HUES64 (cell line): ENCODE data around the gene MRPL32.
A peak's percentile ranks its signal among the peaks of the same experiment; 100 is the strongest.

Experiments
- H3K27ac ChIP-seq: 2 replicates; pipeline ENCODE4 v1.7.0; 2013; ENCODE audit warnings: low read depth, low read length, inconsistent platforms
- H3K27me3 ChIP-seq: 2 replicates; pipeline ENCODE4 v1.6.1; 2013; ENCODE audit warnings: mild to moderate bottlenecking, low read length; ENCODE audit not compliant: insufficient read depth
- H3K36me3 ChIP-seq: 2 replicates; pipeline ENCODE4 v1.6.1; 2013; ENCODE audit warnings: mild to moderate bottlenecking, low read length; ENCODE audit not compliant: insufficient read depth
- H3K4me1 ChIP-seq: 2 replicates; pipeline ENCODE4 v1.6.1; 2013; ENCODE audit warnings: mild to moderate bottlenecking, low read length, moderate library complexity; ENCODE audit not compliant: insufficient read depth
- H3K4me3 ChIP-seq: 2 replicates; pipeline ENCODE4 v1.5.1; 2013; ENCODE audit warnings: mild to moderate bottlenecking, low read length, moderate library complexity
- H3K9ac ChIP-seq: 2 replicates; pipeline ENCODE4 v1.6.1; 2013; ENCODE audit warnings: mild to moderate bottlenecking, low read depth, low read length
- H3K9me3 ChIP-seq: 2 replicates; pipeline ENCODE4 v1.6.1; 2013; ENCODE audit warnings: low read depth, low read length; ENCODE audit not compliant: insufficient read depth
- WGBS: fragments of 150-250, 120-280 bp; methylation state at CpG from one replicate; pipeline ENCODE4 v1.1.7; 2013; ENCODE audit warnings: missing lambda C conversion rate; 5-methylcytosine and 5-hydroxymethylcytosine counted together

The MRPL32 gene

DNA sequence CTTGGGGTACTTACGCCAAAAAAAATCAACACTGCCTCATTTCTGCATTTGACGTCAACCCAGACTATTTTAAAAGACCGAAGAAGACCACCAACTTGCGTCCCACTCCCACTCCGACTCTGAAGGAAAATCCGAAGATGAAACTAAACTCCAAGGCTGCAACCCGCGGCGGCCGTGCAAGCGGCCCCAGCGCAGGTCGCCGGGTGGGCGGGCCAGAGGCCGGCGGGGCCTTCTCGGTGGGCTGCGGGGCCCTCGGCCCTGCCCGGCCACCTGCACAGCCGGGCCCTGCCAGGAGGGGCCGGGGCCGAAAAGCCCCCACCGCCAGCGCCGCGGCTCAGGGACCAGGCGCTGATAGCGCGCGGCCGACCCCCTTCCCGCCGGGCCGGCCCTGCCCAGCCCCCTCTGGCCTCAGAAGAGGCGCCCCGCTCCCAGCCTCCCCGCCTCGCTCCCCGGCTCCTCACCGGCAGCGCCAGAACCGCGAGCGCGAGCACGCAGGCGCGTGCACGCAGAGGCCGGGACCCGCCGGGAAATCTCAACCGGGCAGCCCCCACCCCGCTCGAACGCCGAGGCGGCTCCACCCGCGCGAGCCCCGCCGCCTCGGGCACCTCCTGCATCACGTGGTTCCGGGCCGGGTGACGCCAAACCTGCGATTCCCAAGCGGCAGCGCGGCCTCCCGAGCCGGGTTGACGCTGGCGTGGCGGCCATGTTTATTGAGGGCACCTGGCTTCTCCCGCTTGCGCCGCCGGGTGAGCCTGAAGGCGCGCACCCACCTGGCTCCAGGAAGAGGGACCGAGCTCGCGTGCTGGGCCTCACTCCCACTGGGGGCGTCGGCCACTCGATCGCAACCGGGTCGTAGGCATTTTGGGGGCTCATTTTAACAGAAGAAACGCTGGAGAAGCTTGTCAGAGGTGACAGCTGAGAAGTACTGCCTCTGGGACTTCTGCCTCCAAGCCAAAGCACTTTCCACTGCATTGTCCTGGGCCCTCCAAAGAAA, 20.4 kb upstream of the MRPL32 start, which contains the start of gene C7orf25:
TSS of gene C7orf25 (minus strand) at position 617 of the 994 bp plus-strand sequence. CDS start 1,170 bp downstream, outside the sequence.
- Histone ChIP-seq H3K9ac (peak within 1 kb of the TSS; percentile 87), H3K36me3 (peaks cover 32% of the 10 kb centered on the region), H3K27me3 (no peaks in the 10 kb centered on the region), H3K4me1 (peaks cover 25% of the 10 kb centered on the region), H3K9me3 (no peaks in the 10 kb centered on the region), H3K27ac (peak within 1 kb of the TSS; percentile 86), H3K4me3 (peak within 1 kb of the TSS; percentile 90)
- under 1% methylated on average over 95 of the region's 95 CpGs for WGBS

DNA sequence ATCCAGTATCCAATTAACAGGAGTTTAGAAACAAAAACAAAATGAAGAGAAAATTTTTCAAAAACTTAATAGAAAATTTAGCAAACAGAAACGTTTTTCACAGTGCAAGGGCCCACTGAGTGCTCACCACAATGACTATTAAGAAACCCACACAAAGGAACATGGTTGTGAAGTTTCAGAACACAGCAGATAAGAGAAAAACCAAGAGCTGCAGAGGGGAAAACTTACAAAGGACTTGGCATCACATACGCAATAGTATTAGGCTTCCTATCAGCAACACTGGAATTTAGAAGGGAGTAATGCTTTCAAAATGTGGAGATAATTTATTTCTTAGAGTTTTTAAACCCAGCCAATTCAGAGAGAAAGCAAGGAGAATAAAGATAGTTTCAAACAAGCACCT, 18.6 kb upstream of the MRPL32 start:
- 90% methylated on average over 2 of the region's 2 CpGs for WGBS
- Histone ChIP-seq H3K36me3 (peaks cover 50% of the 10 kb centered on the region), H3K4me3 (no peak overlapping the region), H3K9me3 (no peaks in the 10 kb centered on the region), H3K27ac (no peak overlapping the region), H3K4me1 (peaks cover 25% of the 10 kb centered on the region), H3K27me3 (no peaks in the 10 kb centered on the region), H3K9ac (no peak overlapping the region)

DNA sequence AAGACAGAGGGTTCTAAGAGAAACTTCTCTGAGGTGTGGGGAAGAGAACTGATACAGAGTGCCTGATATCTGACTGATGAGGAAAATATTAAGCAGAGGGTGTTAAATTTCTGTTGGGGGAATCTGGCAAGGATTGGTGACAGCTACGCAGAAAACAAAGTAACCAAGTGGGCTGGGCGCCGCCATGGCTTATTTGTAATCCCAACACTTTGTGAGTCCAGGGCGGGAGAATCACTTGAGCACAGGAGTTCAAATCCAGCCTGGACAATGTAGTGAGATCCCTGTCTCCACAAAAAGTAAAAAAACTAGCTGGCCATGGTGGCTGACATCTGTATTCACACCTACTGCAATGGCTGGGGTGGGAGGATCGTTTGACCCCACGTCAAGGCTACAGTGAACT, 18.2 kb upstream of the MRPL32 start:
- H3K27ac ChIP-seq = no peak overlapping the region
- no peaks in the 10 kb centered on the region for H3K9me3 ChIP-seq
- H3K27me3 ChIP-seq = no peaks in the 10 kb centered on the region
- peaks cover 25% of the 10 kb centered on the region for H3K4me1 ChIP-seq
- no peak overlapping the region for H3K4me3 ChIP-seq
- no peak overlapping the region for H3K9ac ChIP-seq
- 79% methylated on average over 6 of the region's 6 CpGs for WGBS
- peaks cover 52% of the 10 kb centered on the region for H3K36me3 ChIP-seq

DNA sequence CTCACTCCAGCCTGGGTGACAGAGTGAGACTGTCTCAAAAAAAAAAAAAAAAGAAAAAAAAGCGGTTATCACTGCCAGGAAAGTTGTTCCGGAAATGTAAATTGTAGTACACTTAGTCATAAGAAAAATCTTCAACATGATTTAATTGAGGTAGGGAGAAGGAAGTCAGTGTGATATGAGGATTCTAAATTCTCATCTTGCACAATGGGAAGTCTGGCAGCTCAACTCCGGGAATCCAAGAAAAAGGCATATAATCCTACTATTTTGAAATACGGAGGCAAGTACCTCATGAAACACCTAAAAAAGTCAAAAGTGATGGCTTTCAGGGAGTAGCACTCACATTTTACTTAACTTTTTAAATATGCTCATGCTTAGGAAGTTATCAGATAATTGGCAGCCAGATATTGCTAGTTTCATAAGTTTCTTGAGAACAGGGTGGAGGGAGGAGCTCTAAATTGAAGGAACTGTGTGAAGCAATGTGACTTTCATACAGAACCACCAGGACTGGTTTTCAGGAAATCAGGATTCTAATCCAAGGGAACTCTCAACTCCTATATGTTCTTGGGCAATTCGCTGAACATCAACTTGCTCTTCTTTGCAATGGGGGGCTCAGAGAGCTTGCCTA, 17.6 kb upstream of the MRPL32 start:
- WGBS = 70% methylated on average over 4 of the region's 5 CpGs
- H3K27ac ChIP-seq = no peak overlapping the region
- H3K4me1 ChIP-seq = peaks cover 25% of the 10 kb centered on the region
- H3K36me3 ChIP-seq = peaks cover 58% of the 10 kb centered on the region
- no peaks in the 10 kb centered on the region for H3K27me3 ChIP-seq
- H3K9me3 ChIP-seq = no peaks in the 10 kb centered on the region
- H3K9ac ChIP-seq = no peak overlapping the region
- H3K4me3 ChIP-seq = no peak overlapping the region

DNA sequence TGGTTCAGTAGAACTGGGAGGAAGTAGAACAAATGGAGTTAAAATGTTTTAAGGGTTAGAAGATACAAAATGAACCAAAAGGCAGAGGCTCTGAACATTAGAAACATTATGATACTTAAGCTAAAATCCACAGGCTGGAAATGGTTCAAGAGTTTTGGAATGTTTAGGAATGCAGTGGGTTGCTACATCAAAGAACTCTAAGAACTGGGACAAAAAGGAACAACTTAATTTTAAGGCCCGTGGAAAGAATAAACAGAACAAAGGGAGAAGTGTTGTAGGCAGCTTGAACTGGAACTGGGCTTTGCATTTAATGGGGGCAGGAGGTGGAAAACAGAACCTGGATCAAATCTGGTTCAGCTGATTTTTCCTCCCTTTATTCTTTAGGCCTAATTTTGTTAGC, 16.8 kb upstream of the MRPL32 start:
- Histone ChIP-seq H3K36me3 (peaks cover 61% of the 10 kb centered on the region), H3K9me3 (no peaks in the 10 kb centered on the region), H3K27me3 (no peaks in the 10 kb centered on the region), H3K9ac (no peak overlapping the region), H3K4me1 (peaks cover 23% of the 10 kb centered on the region), H3K27ac (no peak overlapping the region), H3K4me3 (no peak overlapping the region)
- 97% methylated on average over 1 of the region's 1 CpG for WGBS

DNA sequence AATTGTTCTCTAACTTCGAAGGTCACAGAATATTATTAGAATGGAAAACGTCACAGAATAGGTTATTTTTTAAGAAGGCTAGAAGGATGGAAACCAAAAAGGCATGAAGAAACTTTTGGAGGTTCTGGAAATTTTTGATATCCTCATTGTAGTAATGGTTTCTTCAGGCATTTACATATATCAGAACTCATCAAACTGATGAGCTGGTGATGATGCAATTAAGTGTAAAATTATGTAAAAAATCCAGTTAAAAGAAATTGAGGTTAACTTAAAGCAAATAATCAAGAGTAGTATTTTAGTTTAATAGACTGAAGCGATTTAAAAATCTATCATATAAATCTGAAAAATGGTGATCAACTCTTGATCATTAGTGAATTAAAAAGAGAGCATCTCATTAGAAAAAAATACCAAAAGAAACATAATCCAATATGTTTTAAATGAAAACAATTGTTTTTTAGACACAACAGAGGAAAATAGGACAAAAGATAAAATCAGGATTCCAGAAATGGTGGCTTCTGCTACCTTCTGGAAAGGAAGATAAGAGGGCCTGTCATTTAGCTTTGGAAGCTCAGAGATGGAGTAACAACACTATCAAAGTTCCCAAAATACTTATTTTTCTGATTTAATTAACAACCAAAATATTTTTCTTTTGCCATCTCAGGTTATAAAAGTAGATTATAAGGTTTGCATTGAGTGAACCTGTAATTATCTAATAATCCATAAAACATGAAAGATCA, 10.0 kb upstream of the MRPL32 start:
- Histone ChIP-seq H3K27ac (no peak overlapping the region), H3K4me1 (no peaks in the 10 kb centered on the region), H3K36me3 (peaks cover 98% of the 10 kb centered on the region), H3K9ac (no peak overlapping the region), H3K4me3 (no peak overlapping the region), H3K27me3 (no peaks in the 10 kb centered on the region), H3K9me3 (no peaks in the 10 kb centered on the region)
- 92% methylated on average over 2 of the region's 3 CpGs for WGBS

DNA sequence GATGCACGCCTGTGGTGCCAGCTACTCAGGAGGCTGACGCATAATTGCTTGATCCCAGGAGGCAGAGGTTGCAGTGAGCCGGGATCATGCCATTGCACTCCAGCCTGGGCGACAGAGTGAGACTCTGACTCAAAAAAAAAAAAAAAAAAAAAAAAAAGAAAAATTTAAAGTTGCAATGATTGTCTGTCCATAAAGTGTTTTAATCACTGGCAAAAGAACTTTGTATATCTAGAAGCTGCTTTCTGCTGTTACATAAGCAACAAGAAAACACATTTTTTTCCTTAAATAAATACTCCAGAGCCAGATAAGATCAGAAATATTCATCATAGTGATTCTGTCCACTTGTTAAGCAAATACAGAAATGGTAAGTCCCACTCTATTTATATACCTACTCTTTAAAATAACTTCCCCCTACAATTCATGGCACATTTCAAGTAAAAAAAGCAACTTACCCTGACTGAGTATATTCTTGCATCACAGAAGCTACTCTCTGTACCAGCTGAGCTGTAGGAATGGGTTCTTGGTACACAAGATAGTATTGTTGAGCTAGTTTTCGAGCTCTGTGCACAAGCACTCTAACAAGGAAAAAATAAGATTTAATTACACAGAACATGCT, 7.8 kb upstream of the MRPL32 start:
- H3K36me3 ChIP-seq = peaks cover 87% of the 10 kb centered on the region
- H3K9me3 ChIP-seq = no peaks in the 10 kb centered on the region
- no peak overlapping the region for H3K4me3 ChIP-seq
- H3K27me3 ChIP-seq = no peaks in the 10 kb centered on the region
- H3K9ac ChIP-seq = no peak overlapping the region
- 93% methylated on average over 5 of the region's 5 CpGs for WGBS
- peaks cover 7% of the 10 kb centered on the region; the same call in 1 of the 2 replicates for H3K4me1 ChIP-seq
- H3K27ac ChIP-seq = no peak overlapping the region

DNA sequence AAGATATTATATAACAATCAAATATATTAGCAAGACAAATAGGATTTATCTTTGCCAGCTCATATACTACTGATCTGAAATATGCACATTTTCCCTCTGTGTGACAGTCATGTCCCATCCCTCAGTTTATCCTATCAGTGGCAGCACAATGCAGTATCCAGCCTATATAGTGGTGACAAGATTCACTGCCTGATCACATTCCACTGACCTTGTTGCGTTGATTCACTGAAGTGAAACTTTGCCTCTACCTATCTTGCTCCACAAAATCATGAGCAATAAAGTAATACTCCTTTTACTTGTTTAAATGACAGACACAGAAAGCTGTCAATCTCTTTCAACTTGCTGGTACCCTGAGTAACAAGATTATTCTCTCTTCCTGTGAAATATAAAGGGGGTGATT, 6.5 kb upstream of the MRPL32 start:
- Histone ChIP-seq H3K27ac (no peak overlapping the region), H3K36me3 (peaks cover 78% of the 10 kb centered on the region)

DNA sequence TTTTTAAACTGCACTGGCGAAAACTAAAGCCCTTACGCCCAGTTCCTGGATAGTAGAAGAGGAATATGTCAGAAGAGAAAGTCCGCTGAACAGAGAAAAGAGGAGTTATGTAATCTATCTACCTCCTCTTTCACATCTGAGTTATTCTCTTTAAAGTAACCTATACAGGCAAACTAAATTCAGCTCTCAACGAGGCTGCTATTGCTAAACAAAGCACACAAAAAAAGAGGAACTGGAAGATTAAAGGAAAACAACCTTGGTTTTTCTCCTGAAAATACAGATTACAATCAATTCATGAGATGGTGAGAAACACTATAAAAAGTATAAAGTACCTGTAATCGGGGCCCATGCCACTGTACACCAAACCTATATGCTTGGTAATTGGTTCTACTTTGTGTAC, 6.0 kb upstream of the MRPL32 start:
- H3K27ac ChIP-seq = no peak overlapping the region
- peaks cover 72% of the 10 kb centered on the region for H3K36me3 ChIP-seq
- H3K4me1 ChIP-seq = peaks cover 7% of the 10 kb centered on the region; the same call in 1 of the 2 replicates
- H3K9ac ChIP-seq = no peak overlapping the region
- no peaks in the 10 kb centered on the region for H3K9me3 ChIP-seq
- H3K4me3 ChIP-seq = no peak overlapping the region
- WGBS = 100% methylated on average over 2 of the region's 5 CpGs
- H3K27me3 ChIP-seq = no peaks in the 10 kb centered on the region

More for the DNA sequence above, 6.5 kb upstream of the MRPL32 start:
- Histone ChIP-seq H3K4me3 (no peak overlapping the region), H3K27me3 (no peaks in the 10 kb centered on the region), H3K9me3 (no peaks in the 10 kb centered on the region), H3K9ac (no peak overlapping the region), H3K4me1 (peaks cover 7% of the 10 kb centered on the region; the same call in 1 of the 2 replicates)
- 95% methylated on average over 1 of the region's 1 CpG for WGBS

DNA sequence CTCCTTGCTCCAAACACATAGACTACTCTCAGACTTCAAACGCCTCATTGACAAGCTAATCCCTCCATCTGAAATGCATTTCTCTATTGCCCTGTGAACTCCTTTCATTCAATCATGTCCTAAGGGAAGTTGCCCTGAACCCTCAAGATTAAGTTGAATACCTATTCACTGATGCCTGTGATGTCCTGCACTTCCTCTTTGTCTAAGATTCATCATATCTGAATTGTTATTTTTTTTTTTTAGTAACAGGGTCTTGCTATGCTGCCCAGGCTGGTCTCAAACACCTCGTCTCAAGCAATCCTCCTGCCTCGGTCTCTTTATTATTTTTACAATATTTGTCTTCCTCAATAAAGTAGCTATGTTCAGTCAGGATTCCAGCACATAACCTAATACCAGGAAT, 3.4 kb upstream of the MRPL32 start:
- no peak overlapping the region for H3K9ac ChIP-seq
- H3K4me1 ChIP-seq = peaks cover 7% of the 10 kb centered on the region; the same call in 1 of the 2 replicates
- no peaks in the 10 kb centered on the region for H3K9me3 ChIP-seq
- peaks cover 46% of the 10 kb centered on the region for H3K36me3 ChIP-seq
- 61% methylated on average over 3 of the region's 3 CpGs for WGBS
- no peak overlapping the region for H3K27ac ChIP-seq
- no peaks in the 10 kb centered on the region for H3K27me3 ChIP-seq
- H3K4me3 ChIP-seq = no peak overlapping the region
